Thyroid gland (tissue), 4 donors: ENCODE results near the gene NSMCE1. TPM values are rescaled to one million over a fixed set of nuclear protein-coding genes. Genes with fewer than 3 reads are reported as not detected.

ENCODE experiments used
- DNase-seq, 2 donors: peaks; one replicate each; pipeline ENCODE4 v3.0.0-alpha.2; 2019
- H3K27ac ChIP-seq, 3 donors: fragments of 200-600 bp; sonication (generic); 1 replicate in 2 of 3; 2 replicates in 1 of 3; pipeline ENCODE4 v1.5.1; 2016 to 2019; ENCODE audit warnings: mild to moderate bottlenecking in 1 of 3, moderate library complexity in 1 of 3
- H3K27me3 ChIP-seq: fragments of 200-600 bp; sonication (generic); one replicate; pipeline ENCODE4 v1.5.1; 2019
- H3K36me3 ChIP-seq, 2 donors: fragments of 200-600 bp; sonication (generic); one replicate each; pipeline ENCODE4 v1.5.1; 2016 to 2019
- H3K4me1 ChIP-seq, 2 donors: fragments of 200-600 bp; sonication (generic); one replicate each; pipeline ENCODE4 v1.5.1; 2017 to 2019
- H3K4me3 ChIP-seq, 3 donors: fragments of 200-600 bp; sonication (generic); replicated peaks in 1 of 3; 1 replicate in 2 of 3; 2 replicates in 1 of 3; pipeline ENCODE4 v1.5.1; 2016; ENCODE audit warnings: mild to moderate bottlenecking in 1 of 3
- H3K9me3 ChIP-seq: fragments of 200-600 bp; sonication (generic); one replicate; pipeline ENCODE4 v1.5.1; 2017
- POLR2A ChIP-seq, 2 donors: fragments of 450-650 bp; IDR thresholded peaks; one replicate each; pipeline ENCODE4 v1.6.1; 2017; ENCODE audit warnings: antibody characterized with exemption in 2 of 2, mild to moderate bottlenecking in 2 of 2, moderate library complexity in 1 of 2
- WGBS, 2 donors: methylation state at CpG; one replicate each; pipeline ENCODE4 v1.1.5; 2017; 5-methylcytosine and 5-hydroxymethylcytosine counted together
- intact Hi-C: fragments of 100-400 bp; cut with DNase I; formaldehyde crosslinking; loops from one replicate; pipeline ENCODE4 v1.15.1; 2023
- total RNA-seq, 4 donors: library from RNA; depleted of rRNA; stranded (reverse); fragments of >200 nt; gene quantifications; one replicate each; pipeline ENCODE4 v1.2.3, GENCODE V29; 2016
- TF ChIP-seq, protein P1 (sequence below), 6 experiments: fragments of 200-600 bp in 3 of 6; fragments of 450-650 bp in 3 of 6; sonication (generic) in 3 of 6; IDR thresholded peaks; one replicate each; pipeline ENCODE4 v1.5.1; 2016 to 2019; ENCODE audit warnings: antibody characterized with exemption in 6 of 6, mild to moderate bottlenecking in 2 of 6, inconsistent platforms in 1 of 6, moderate library complexity in 1 of 6

The NSMCE1 gene
- total RNA-seq, 4 donors from 2014 or later, result 40.5 to 52.6 (median 48.8) TPM

GRCh38 chr16:27287051-27287811 is 18.7 kb upstream of the NSMCE1 start:
- intact Hi-C loops, result no loop called here
- Histone ChIP-seq H3K27ac (no peak overlapping the region), H3K4me1 (peaks cover 0 to 6% of the 10 kb centered on the region in 2 donors), H3K36me3 (no peaks in the 10 kb centered on the region), H3K27me3 (no peaks in the 10 kb centered on the region), H3K9me3 (no peaks in the 10 kb centered on the region), H3K4me3 (no peak overlapping the region)
- TF ChIP-seq, protein P1, sequence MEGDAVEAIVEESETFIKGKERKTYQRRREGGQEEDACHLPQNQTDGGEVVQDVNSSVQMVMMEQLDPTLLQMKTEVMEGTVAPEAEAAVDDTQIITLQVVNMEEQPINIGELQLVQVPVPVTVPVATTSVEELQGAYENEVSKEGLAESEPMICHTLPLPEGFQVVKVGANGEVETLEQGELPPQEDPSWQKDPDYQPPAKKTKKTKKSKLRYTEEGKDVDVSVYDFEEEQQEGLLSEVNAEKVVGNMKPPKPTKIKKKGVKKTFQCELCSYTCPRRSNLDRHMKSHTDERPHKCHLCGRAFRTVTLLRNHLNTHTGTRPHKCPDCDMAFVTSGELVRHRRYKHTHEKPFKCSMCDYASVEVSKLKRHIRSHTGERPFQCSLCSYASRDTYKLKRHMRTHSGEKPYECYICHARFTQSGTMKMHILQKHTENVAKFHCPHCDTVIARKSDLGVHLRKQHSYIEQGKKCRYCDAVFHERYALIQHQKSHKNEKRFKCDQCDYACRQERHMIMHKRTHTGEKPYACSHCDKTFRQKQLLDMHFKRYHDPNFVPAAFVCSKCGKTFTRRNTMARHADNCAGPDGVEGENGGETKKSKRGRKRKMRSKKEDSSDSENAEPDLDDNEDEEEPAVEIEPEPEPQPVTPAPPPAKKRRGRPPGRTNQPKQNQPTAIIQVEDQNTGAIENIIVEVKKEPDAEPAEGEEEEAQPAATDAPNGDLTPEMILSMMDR (IDR thresholded peaks at IDR 0.05), result no peak
- no peak for TF ChIP-seq POLR2A (IDR thresholded peaks at IDR 0.05)
- no peak for DNase-seq
- 98% methylated on average over 8 of the region's 8 CpGs for WGBS, 2 donors

DNA sequence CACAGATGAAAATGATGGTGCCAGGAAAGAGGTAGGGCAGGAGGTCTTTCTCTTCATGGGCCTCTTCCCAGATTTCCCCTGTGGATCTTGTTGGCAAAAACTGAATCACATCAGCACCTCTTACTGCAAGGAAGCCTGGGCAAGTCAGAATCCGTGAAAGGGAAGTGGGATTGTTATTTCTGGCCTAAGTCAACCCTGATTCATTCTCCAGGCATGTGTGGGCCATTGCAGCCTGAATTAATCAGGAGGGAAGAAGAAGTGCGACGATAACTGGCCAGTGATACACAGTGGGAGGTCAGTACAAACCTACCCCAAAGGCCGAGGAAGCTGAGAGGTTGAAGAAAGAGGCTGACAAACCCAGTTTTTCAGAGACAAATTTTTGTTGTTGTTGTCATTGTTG is 17.9 kb upstream of the NSMCE1 start:
- intact Hi-C loops, result no loop called here
- H3K36me3 ChIP-seq, result no peaks in the 10 kb centered on the region
- no peaks in the 10 kb centered on the region for H3K27me3 ChIP-seq
- no peak overlapping the region for H3K4me3 ChIP-seq
- peaks cover 0 to 6% of the 10 kb centered on the region in 2 donors for H3K4me1 ChIP-seq
- no peak for TF ChIP-seq POLR2A (IDR thresholded peaks at IDR 0.05)
- TF ChIP-seq, protein P1 (IDR thresholded peaks at IDR 0.05), result no peak
- DNase-seq, result no peak
- 65 to 71% methylated on average over 4 of the region's 4 CpGs for WGBS, 2 donors
- no peak overlapping the region for H3K27ac ChIP-seq
- H3K9me3 ChIP-seq, result no peaks in the 10 kb centered on the region

DNA sequence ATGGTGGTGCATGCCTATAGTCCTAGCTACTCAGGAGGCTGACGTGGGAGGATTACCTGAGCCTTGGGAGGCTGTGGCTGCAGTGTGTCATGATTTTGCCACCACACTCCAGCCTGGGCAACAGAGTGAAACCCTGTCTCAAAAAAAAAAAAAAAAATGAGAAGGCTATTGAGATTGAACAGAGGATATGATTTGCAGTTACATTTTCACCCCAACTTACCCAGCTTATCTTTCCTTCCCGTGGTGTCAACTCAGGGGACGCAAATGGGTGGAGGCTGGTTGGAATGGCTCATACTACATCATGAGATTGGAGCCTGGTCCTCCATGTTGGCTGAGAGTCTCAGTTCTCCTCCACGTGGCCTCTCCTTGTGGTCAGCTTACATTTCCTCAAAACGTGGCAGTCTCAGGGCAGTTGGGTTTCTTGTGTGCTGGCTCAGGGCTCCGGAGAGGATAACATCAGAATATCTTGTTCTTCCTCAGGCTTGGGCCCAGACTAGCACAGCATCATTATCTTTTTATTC is 17.2 kb upstream of the NSMCE1 start:
- intact Hi-C loops, result no loop called here
- Histone ChIP-seq H3K27ac (no peak overlapping the region), H3K4me1 (peaks cover 0 to 6% of the 10 kb centered on the region in 2 donors), H3K27me3 (no peaks in the 10 kb centered on the region), H3K9me3 (no peaks in the 10 kb centered on the region), H3K36me3 (no peaks in the 10 kb centered on the region), H3K4me3 (no peak overlapping the region)
- no peak for DNase-seq
- TF ChIP-seq POLR2A (IDR thresholded peaks at IDR 0.05), result no peak
- TF ChIP-seq, protein P1 (IDR thresholded peaks at IDR 0.05), result no peak
- WGBS, 2 donors, result 88 to 93% methylated on average over 6 of the region's 6 CpGs

GRCh38 chr16:27284865-27285675 is 16.5 kb upstream of the NSMCE1 start:
- Histone ChIP-seq H3K36me3 (no peaks in the 10 kb centered on the region), H3K4me3 (no peak overlapping the region), H3K4me1 (peaks cover 0 to 6% of the 10 kb centered on the region in 2 donors), H3K9me3 (no peaks in the 10 kb centered on the region), H3K27me3 (no peaks in the 10 kb centered on the region), H3K27ac (no peak overlapping the region)
- no peak for DNase-seq
- TF ChIP-seq, protein P1 (IDR thresholded peaks at IDR 0.05), result no peak
- no peak for TF ChIP-seq POLR2A (IDR thresholded peaks at IDR 0.05)
- intact Hi-C loops, result no loop called here
- WGBS, 2 donors, result 75 to 79% methylated on average over 7 of the region's 7 CpGs
